ENCODE results near the gene SBDS.
"Not testable (repeated sequence)": the region's sequence is repeated elsewhere in the genome, so short reads cannot be mapped to it uniquely, and the experiment has no call there.

Gene SBDS

GRCh38 chr7:67019562-67020390, 24.4 kb upstream of the SBDS start:
- Histone ChIP-seq H3K9ac (ENCODE audit: low read length) (no peak overlapping the region), H3K9me3 (ENCODE audit: control insufficient read depth, low read length) (no peaks in the 10 kb centered on the region), H3K36me3 (ENCODE audit: control insufficient read depth, insufficient read depth, low read length, severe bottlenecking) (peaks cover 35% of the 10 kb centered on the region), H3K27me3 (replicated peaks; ENCODE audit: control insufficient read depth, insufficient read depth, low read length) (no peaks in the 10 kb centered on the region), H3K4me1 (ENCODE audit: control insufficient read depth, insufficient read depth, low read length) (peaks cover 5% of the 10 kb centered on the region), H3K4me3 (ENCODE audit: low read length) (no peak overlapping the region)
- DNase-seq (ENCODE audit: low read depth): no peak

- Histone ChIP-seq H3K27me3 (replicated peaks; ENCODE audit: control insufficient read depth, insufficient read depth, low read length) (no peaks in the 10 kb centered on the region), H3K36me3 (ENCODE audit: control insufficient read depth, insufficient read depth, low read length, severe bottlenecking) (peaks cover 41% of the 10 kb centered on the region), H3K4me3 (ENCODE audit: low read length) (no peak overlapping the region), H3K9ac (ENCODE audit: low read length) (no peak overlapping the region), H3K9me3 (ENCODE audit: control insufficient read depth, low read length) (no peaks in the 10 kb centered on the region), H3K4me1 (ENCODE audit: control insufficient read depth, insufficient read depth, low read length) (peaks cover 5% of the 10 kb centered on the region)
- DNase-seq (ENCODE audit: low read depth): no peak
Measured at GRCh38 chr7:67018940-67019339, 23.6 kb upstream of the SBDS start.

- not testable (repeated sequence) for H3K9ac ChIP-seq (ENCODE audit: low read length); H3K4me3 ChIP-seq (ENCODE audit: low read length); H3K27me3 ChIP-seq (replicated peaks; ENCODE audit: control insufficient read depth, insufficient read depth, low read length); H3K4me1 ChIP-seq (ENCODE audit: control insufficient read depth, insufficient read depth, low read length); DNase-seq (ENCODE audit: low read depth); H3K9me3 ChIP-seq (ENCODE audit: control insufficient read depth, low read length)
- peaks cover 44% of the 10 kb centered on the region for H3K36me3 ChIP-seq (ENCODE audit: control insufficient read depth, insufficient read depth, low read length, severe bottlenecking)
Measured at GRCh38 chr7:67017971-67018370, 22.6 kb upstream of the SBDS start.

- not testable (repeated sequence) for H3K4me1 ChIP-seq (ENCODE audit: control insufficient read depth, insufficient read depth, low read length); DNase-seq (ENCODE audit: low read depth); H3K9me3 ChIP-seq (ENCODE audit: control insufficient read depth, low read length); H3K9ac ChIP-seq (ENCODE audit: low read length); H3K27me3 ChIP-seq (replicated peaks; ENCODE audit: control insufficient read depth, insufficient read depth, low read length); H3K4me3 ChIP-seq (ENCODE audit: low read length)
- peaks cover 29% of the 10 kb centered on the region for H3K36me3 ChIP-seq (ENCODE audit: control insufficient read depth, insufficient read depth, low read length, severe bottlenecking)
Measured at GRCh38 chr7:67014076-67014622, 18.8 kb upstream of the SBDS start.

- not testable (repeated sequence) for H3K9ac ChIP-seq (ENCODE audit: low read length); DNase-seq (ENCODE audit: low read depth)
- peaks cover 32% of the 10 kb centered on the region for H3K36me3 ChIP-seq (ENCODE audit: control insufficient read depth, insufficient read depth, low read length, severe bottlenecking)
Measured at GRCh38 chr7:67009677-67010076, 14.3 kb upstream of the SBDS start.

GRCh38 chr7:67008260-67008659, 12.9 kb upstream of the SBDS start:
- Histone ChIP-seq H3K9me3 (ENCODE audit: control insufficient read depth, low read length) (no peaks in the 10 kb centered on the region), H3K36me3 (ENCODE audit: control insufficient read depth, insufficient read depth, low read length, severe bottlenecking) (peaks cover 21% of the 10 kb centered on the region), H3K27me3 (replicated peaks; ENCODE audit: control insufficient read depth, insufficient read depth, low read length) (no peaks in the 10 kb centered on the region), H3K4me1 (ENCODE audit: control insufficient read depth, insufficient read depth, low read length) (peaks cover 3% of the 10 kb centered on the region), H3K4me3 (ENCODE audit: low read length) (no peak overlapping the region), H3K9ac (ENCODE audit: low read length) (no peak overlapping the region)
- no peak for DNase-seq (ENCODE audit: low read depth)

More at GRCh38 chr7:67009677-67010076, 14.3 kb upstream of the SBDS start:
- not testable (repeated sequence) for H3K27me3 ChIP-seq (replicated peaks; ENCODE audit: control insufficient read depth, insufficient read depth, low read length); H3K4me1 ChIP-seq (ENCODE audit: control insufficient read depth, insufficient read depth, low read length); H3K9me3 ChIP-seq (ENCODE audit: control insufficient read depth, low read length); H3K4me3 ChIP-seq (ENCODE audit: low read length)

- no peak for DNase-seq (ENCODE audit: low read depth)
- no peak overlapping the region for H3K4me3 ChIP-seq (ENCODE audit: low read length)
- H3K27me3 ChIP-seq (replicated peaks; ENCODE audit: control insufficient read depth, insufficient read depth, low read length): no peaks in the 10 kb centered on the region
- peaks cover 19% of the 10 kb centered on the region for H3K36me3 ChIP-seq (ENCODE audit: control insufficient read depth, insufficient read depth, low read length, severe bottlenecking)
- H3K9ac ChIP-seq (ENCODE audit: low read length): no peak overlapping the region
- H3K9me3 ChIP-seq (ENCODE audit: control insufficient read depth, low read length): no peaks in the 10 kb centered on the region
- H3K4me1 ChIP-seq (ENCODE audit: control insufficient read depth, insufficient read depth, low read length): peaks cover 3% of the 10 kb centered on the region
Measured at GRCh38 chr7:67006965-67007364, 11.6 kb upstream of the SBDS start.

- not testable (repeated sequence) for DNase-seq (ENCODE audit: low read depth); H3K4me3 ChIP-seq (ENCODE audit: low read length); H3K27me3 ChIP-seq (replicated peaks; ENCODE audit: control insufficient read depth, insufficient read depth, low read length); H3K4me1 ChIP-seq (ENCODE audit: control insufficient read depth, insufficient read depth, low read length); H3K9ac ChIP-seq (ENCODE audit: low read length); H3K9me3 ChIP-seq (ENCODE audit: control insufficient read depth, low read length)
- peaks cover 16% of the 10 kb centered on the region for H3K36me3 ChIP-seq (ENCODE audit: control insufficient read depth, insufficient read depth, low read length, severe bottlenecking)
Measured at GRCh38 chr7:67004145-67004544, 8.8 kb upstream of the SBDS start.

GRCh38 chr7:67000601-67001258, 5.3 kb upstream of the SBDS start:
- not testable (repeated sequence) for H3K9ac ChIP-seq (ENCODE audit: low read length); H3K4me1 ChIP-seq (ENCODE audit: control insufficient read depth, insufficient read depth, low read length); H3K27me3 ChIP-seq (replicated peaks; ENCODE audit: control insufficient read depth, insufficient read depth, low read length); H3K36me3 ChIP-seq (ENCODE audit: control insufficient read depth, insufficient read depth, low read length, severe bottlenecking); H3K9me3 ChIP-seq (ENCODE audit: control insufficient read depth, low read length); H3K4me3 ChIP-seq (ENCODE audit: low read length)
- peak; percentile 58 for DNase-seq (ENCODE audit: low read depth)

- H3K27me3 ChIP-seq (replicated peaks; ENCODE audit: control insufficient read depth, insufficient read depth, low read length): not testable (repeated sequence)
- H3K36me3 ChIP-seq (ENCODE audit: control insufficient read depth, insufficient read depth, low read length, severe bottlenecking): peaks cover 19% of the 10 kb centered on the region
- DNase-seq (ENCODE audit: low read depth): peak; percentile 99
Measured at GRCh38 chr7:66996444-66997191, 1.2 kb upstream of the SBDS start, which contains the start of gene TYW1. TYW1 (plus strand) TSS chr7:66996833; CDS start chr7:66996979, 146 bp downstream.

GRCh38 chr7:66994691-66995049, 716 bp downstream of the SBDS start:
- H3K4me1 ChIP-seq (ENCODE audit: control insufficient read depth, insufficient read depth, low read length); H3K27me3 ChIP-seq (replicated peaks; ENCODE audit: control insufficient read depth, insufficient read depth, low read length); H3K9me3 ChIP-seq (ENCODE audit: control insufficient read depth, low read length): not testable (repeated sequence)
- H3K4me3 ChIP-seq (ENCODE audit: low read length): peak overlapping the region; percentile 84
- DNase-seq (ENCODE audit: low read depth): peak; percentile 90
- peaks cover 30% of the 10 kb centered on the region for H3K36me3 ChIP-seq (ENCODE audit: control insufficient read depth, insufficient read depth, low read length, severe bottlenecking)
- peak overlapping the region; percentile 96 for H3K9ac ChIP-seq (ENCODE audit: low read length)

More at GRCh38 chr7:66996444-66997191, 1.2 kb upstream of the SBDS start, which contains the start of gene TYW1:
- not testable (repeated sequence) for H3K9me3 ChIP-seq (ENCODE audit: control insufficient read depth, low read length); H3K4me1 ChIP-seq (ENCODE audit: control insufficient read depth, insufficient read depth, low read length)
- Histone ChIP-seq H3K9ac (ENCODE audit: low read length) (peak within 1 kb of the TSS; percentile 91), H3K4me3 (ENCODE audit: low read length) (peak within 1 kb of the TSS; percentile 93)

All from adipocyte (in vitro differentiated cells).